Transverse colon (tissue), 4 donors: ENCODE data around the gene ARHGAP6.
"Not testable (repeated sequence)": the region's sequence is repeated elsewhere in the genome, so short reads cannot be mapped to it uniquely, and the experiment has no call there.

Source experiments
- POLR2A ChIP-seq: fragments of 450-650 bp; IDR thresholded peaks from one replicate; pipeline ENCODE4 v1.6.1; 2016; ENCODE audit warnings: antibody characterized with exemption, mild to moderate bottlenecking, moderate library complexity
- POLR2AphosphoS5 ChIP-seq, 3 donors: sonication (generic); formaldehyde crosslinking; IDR thresholded peaks; one replicate each; pipeline ENCODE4 v1.6.1; 2016; ENCODE audit warnings: antibody characterized with exemption in 3 of 3
- TF ChIP-seq, protein P1 (sequence below), 5 experiments: fragments of 200-600 bp in 3 of 5; fragments of 450-650 bp in 2 of 5; sonication (generic) in 3 of 5; IDR thresholded peaks; 1 replicate in 2 of 5; 2 replicates in 3 of 5; pipeline ENCODE4 v1.5.1; 2016 to 2017; ENCODE audit warnings: antibody characterized with exemption in 5 of 5, inconsistent platforms in 3 of 5, mild to moderate bottlenecking in 2 of 5, moderate library complexity in 1 of 5

- TF ChIP-seq, protein P1, sequence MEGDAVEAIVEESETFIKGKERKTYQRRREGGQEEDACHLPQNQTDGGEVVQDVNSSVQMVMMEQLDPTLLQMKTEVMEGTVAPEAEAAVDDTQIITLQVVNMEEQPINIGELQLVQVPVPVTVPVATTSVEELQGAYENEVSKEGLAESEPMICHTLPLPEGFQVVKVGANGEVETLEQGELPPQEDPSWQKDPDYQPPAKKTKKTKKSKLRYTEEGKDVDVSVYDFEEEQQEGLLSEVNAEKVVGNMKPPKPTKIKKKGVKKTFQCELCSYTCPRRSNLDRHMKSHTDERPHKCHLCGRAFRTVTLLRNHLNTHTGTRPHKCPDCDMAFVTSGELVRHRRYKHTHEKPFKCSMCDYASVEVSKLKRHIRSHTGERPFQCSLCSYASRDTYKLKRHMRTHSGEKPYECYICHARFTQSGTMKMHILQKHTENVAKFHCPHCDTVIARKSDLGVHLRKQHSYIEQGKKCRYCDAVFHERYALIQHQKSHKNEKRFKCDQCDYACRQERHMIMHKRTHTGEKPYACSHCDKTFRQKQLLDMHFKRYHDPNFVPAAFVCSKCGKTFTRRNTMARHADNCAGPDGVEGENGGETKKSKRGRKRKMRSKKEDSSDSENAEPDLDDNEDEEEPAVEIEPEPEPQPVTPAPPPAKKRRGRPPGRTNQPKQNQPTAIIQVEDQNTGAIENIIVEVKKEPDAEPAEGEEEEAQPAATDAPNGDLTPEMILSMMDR (IDR thresholded peaks at IDR 0.05), result not testable (repeated sequence)
- TF ChIP-seq POLR2AphosphoS5 (IDR thresholded peaks at IDR 0.05); POLR2A: not testable (repeated sequence)
Measured at GRCh38 chrX:11519234-11519633, 146.5 kb downstream of the ARHGAP6 start.
